IPS-18c (cell line): ENCODE data around the gene PLCB1.

Experiments
- H3K4me3 ChIP-seq: 2 replicates; pipeline ENCODE4 v1.7.0; 2013; ENCODE audit warnings: low read depth, mild to moderate bottlenecking, low read length, moderate library complexity; ENCODE audit not compliant: insufficient read depth
- H3K9me3 ChIP-seq: one replicate; pipeline ENCODE4 v1.6.1; 2013; ENCODE audit warnings: mild to moderate bottlenecking, low read length, moderate library complexity; ENCODE audit not compliant: control insufficient read depth, insufficient read depth

The PLCB1 gene

GRCh38 chr20:8706961-8707700 is 575.1 kb downstream of the PLCB1 start:
- no peak overlapping the region for H3K4me3 ChIP-seq

GRCh38 chr20:8709627-8710026 is 577.6 kb downstream of the PLCB1 start:
- Histone ChIP-seq H3K9me3 (no peaks in the 10 kb centered on the region), H3K4me3 (no peak overlapping the region)

More at GRCh38 chr20:8706961-8707700, 575.1 kb downstream of the PLCB1 start:
- no peaks in the 10 kb centered on the region for H3K9me3 ChIP-seq

- Histone ChIP-seq H3K4me3 (no peak overlapping the region), H3K9me3 (no peaks in the 10 kb centered on the region)
Observed at GRCh38 chr20:8711501-8711900, 579.4 kb downstream of the PLCB1 start.

GRCh38 chr20:8714206-8714605 is 582.1 kb downstream of the PLCB1 start:
- no peaks in the 10 kb centered on the region for H3K9me3 ChIP-seq

GRCh38 chr20:8718279-8718678 is 586.2 kb downstream of the PLCB1 start:
- H3K9me3 ChIP-seq = no peaks in the 10 kb centered on the region

More at GRCh38 chr20:8714206-8714605, 582.1 kb downstream of the PLCB1 start:
- 0 out of 2 replicates have a peak overlapping the region, but pooled peaks have one; percentile 6 for H3K4me3 ChIP-seq

GRCh38 chr20:8720089-8720488 is 588.0 kb downstream of the PLCB1 start:
- Histone ChIP-seq H3K9me3 (no peaks in the 10 kb centered on the region), H3K4me3 (no peak overlapping the region)

More at GRCh38 chr20:8718279-8718678, 586.2 kb downstream of the PLCB1 start:
- H3K4me3 ChIP-seq = no peak overlapping the region

- Histone ChIP-seq H3K9me3 (no peaks in the 10 kb centered on the region), H3K4me3 (no peak overlapping the region)
Observed at GRCh38 chr20:8721098-8721497, 589.0 kb downstream of the PLCB1 start.

- Histone ChIP-seq H3K9me3 (no peaks in the 10 kb centered on the region), H3K4me3 (no peak overlapping the region)
Observed at GRCh38 chr20:8722277-8722928, 590.3 kb downstream of the PLCB1 start.

- H3K9me3 ChIP-seq = no peaks in the 10 kb centered on the region
- no peak overlapping the region for H3K4me3 ChIP-seq
Observed at GRCh38 chr20:8723296-8723695, 591.2 kb downstream of the PLCB1 start.

- no peaks in the 10 kb centered on the region for H3K9me3 ChIP-seq
- H3K4me3 ChIP-seq = no peak overlapping the region
Observed at GRCh38 chr20:8724884-8725283, 592.8 kb downstream of the PLCB1 start.

- no peak overlapping the region for H3K4me3 ChIP-seq
- no peaks in the 10 kb centered on the region for H3K9me3 ChIP-seq
Observed at GRCh38 chr20:8726460-8726859, 594.4 kb downstream of the PLCB1 start.

GRCh38 chr20:8735014-8735413 is 602.9 kb downstream of the PLCB1 start:
- Histone ChIP-seq H3K4me3 (no peak overlapping the region), H3K9me3 (no peaks in the 10 kb centered on the region)

GRCh38 chr20:8735674-8736073 is 603.6 kb downstream of the PLCB1 start:
- no peak overlapping the region for H3K4me3 ChIP-seq
- H3K9me3 ChIP-seq = no peaks in the 10 kb centered on the region

GRCh38 chr20:8740265-8740664 is 608.2 kb downstream of the PLCB1 start:
- H3K9me3 ChIP-seq = no peaks in the 10 kb centered on the region
- no peak overlapping the region for H3K4me3 ChIP-seq

GRCh38 chr20:8744228-8744844 is 612.3 kb downstream of the PLCB1 start:
- Histone ChIP-seq H3K9me3 (no peaks in the 10 kb centered on the region), H3K4me3 (no peak overlapping the region)

- H3K9me3 ChIP-seq = no peaks in the 10 kb centered on the region
- no peak overlapping the region for H3K4me3 ChIP-seq
Observed at GRCh38 chr20:8749101-8749500, 617.0 kb downstream of the PLCB1 start.

GRCh38 chr20:8749986-8750385 is 617.9 kb downstream of the PLCB1 start:
- H3K4me3 ChIP-seq = no peak overlapping the region
- no peaks in the 10 kb centered on the region for H3K9me3 ChIP-seq
